HepG2 (cell line): ENCODE results near the gene MOV10L1. TPM values are rescaled to one million over a fixed set of nuclear protein-coding genes. Genes with fewer than 3 reads are reported as not detected.

Experiments used
- ATF1 ChIP-seq: IDR thresholded peaks from 2 replicates; pipeline ENCODE4 v1.6.1; 2016; ENCODE audit warnings: mild to moderate bottlenecking, control low read depth
- FOXP1 ChIP-seq, 2 experiments: fragments of 450-650 bp in 1 of 2; IDR thresholded peaks; 2 replicates each; pipeline ENCODE4 v1.6.1; 2017 to 2018; ENCODE audit warnings: antibody characterized with exemption in 1 of 2
- HIC2 ChIP-seq: sonication (generic); formaldehyde crosslinking; IDR thresholded peaks from 2 replicates; pipeline ENCODE4 v1.9.0; 2022; ENCODE audit warnings: low read depth, missing genetic modification reagents
- MIER3 ChIP-seq: IDR thresholded peaks from 2 replicates; pipeline ENCODE4 v1.6.1; 2016; ENCODE audit warnings: missing compliant biosample characterization, borderline replicate concordance
- MYC ChIP-seq: sonication (generic); formaldehyde crosslinking; IDR thresholded peaks from 2 replicates; pipeline ENCODE4 v1.9.0; 2021; ENCODE audit warnings: missing genetic modification reagents, borderline replicate concordance
- NRL ChIP-seq: sonication (generic); formaldehyde crosslinking; IDR thresholded peaks from 2 replicates; pipeline ENCODE4 v1.5.0; 2020; ENCODE audit warnings: missing genetic modification reagents, mild to moderate bottlenecking, moderate library complexity, borderline replicate concordance
- SIX4 ChIP-seq: sonication (generic); formaldehyde crosslinking; IDR thresholded peaks from 2 replicates; pipeline ENCODE4 v1.4.0; 2020; ENCODE audit warnings: missing genetic modification reagents
- SNAPC5 ChIP-seq: sonication (generic); formaldehyde crosslinking; IDR thresholded peaks from 2 replicates; pipeline ENCODE4 v1.8.1; 2023; ENCODE audit warnings: mild to moderate bottlenecking, missing genetic modification reagents, borderline replicate concordance
- ZFP36 ChIP-seq: fragments of 150-350 bp; IDR thresholded peaks from 2 replicates; pipeline ENCODE4 v1.6.1; 2018; ENCODE audit warnings: borderline replicate concordance, low read length, low read depth; ENCODE audit not compliant: partially characterized antibody
- ZNF263 ChIP-seq: sonication (generic); formaldehyde crosslinking; IDR thresholded peaks from 2 replicates; pipeline ENCODE4 v1.4.0; 2020; ENCODE audit warnings: missing genetic modification reagents
- ZNF281 ChIP-seq: sonication (generic); formaldehyde crosslinking; IDR thresholded peaks from 2 replicates; pipeline ENCODE4 v1.4.0; 2020; ENCODE audit warnings: missing genetic modification reagents, borderline replicate concordance
- ZNF296 ChIP-seq: sonication (generic); formaldehyde crosslinking; conservative IDR thresholded peaks from 2 replicates; pipeline ENCODE4 v1.5.0; 2020; ENCODE audit warnings: mild to moderate bottlenecking, missing genetic modification reagents
- ZNF30 ChIP-seq: sonication (generic); formaldehyde crosslinking; IDR thresholded peaks from 2 replicates; pipeline ENCODE4 v1.5.0; 2020; ENCODE audit warnings: mild to moderate bottlenecking, missing genetic modification reagents
- ZNF782 ChIP-seq: sonication (generic); formaldehyde crosslinking; IDR thresholded peaks from 2 replicates; pipeline ENCODE4 v1.4.0; 2020; ENCODE audit warnings: missing genetic modification reagents, mild to moderate bottlenecking, borderline replicate concordance
- ZNF788 ChIP-seq: sonication (generic); formaldehyde crosslinking; IDR thresholded peaks from 2 replicates; pipeline ENCODE4 v1.5.0; 2020; ENCODE audit warnings: mild to moderate bottlenecking, missing genetic modification reagents, borderline replicate concordance
- polyA plus RNA-seq, 8 experiments: library from polyadenylated mRNA; depleted of rRNA in 3 of 8; stranded (reverse) in 7 of 8; unstranded in 1 of 8; fragments of >200 nt; fragmentation: Illumina TruSeq in 4 of 8; extraction: Trizol in 4 of 8; gene quantifications; 2 replicates each; pipeline versions ENCODE4 v1.2.1 to v1.2.3, GENCODE V29; 2011 to 2016; ENCODE audit warnings: low read depth in 4 of 8, missing spikeins in 1 of 8, mixed read lengths in 1 of 8; ENCODE audit not compliant: insufficient read depth in 1 of 8
- total RNA-seq, 5 experiments: library from RNA; depleted of rRNA; stranded (reverse); fragments of >200 nt; fragmentation: Illumina TruSeq; extraction: Trizol; gene quantifications; 2 replicates each; pipeline ENCODE4 v1.2.3, GENCODE V29; 2016; ENCODE audit warnings: low read depth in 1 of 5
- TF ChIP-seq, protein P1 (sequence below): sonication (generic); formaldehyde crosslinking; conservative IDR thresholded peaks from 2 replicates; pipeline ENCODE4 v1.8.0; 2022; ENCODE audit warnings: low read depth, missing genetic modification reagents
- TF ChIP-seq, protein P2 (sequence below): sonication (generic); formaldehyde crosslinking; IDR thresholded peaks from 2 replicates; pipeline ENCODE4 v1.5.1; 2020; ENCODE audit warnings: mild to moderate bottlenecking, missing genetic modification reagents, moderate library complexity
- TF ChIP-seq, protein P3 (sequence below): sonication (generic); formaldehyde crosslinking; IDR thresholded peaks from 2 replicates; pipeline ENCODE4 v1.8.0; 2022; ENCODE audit warnings: missing genetic modification reagents, mild to moderate bottlenecking, inconsistent platforms, borderline replicate concordance

MOV10L1 gene
- total and polyA plus RNA-seq, 2 of the 13 experiments (the other 11 are each of a cell fraction or from before 2014, with no cell fraction given) = 0.11 to 0.12 TPM

DNA sequence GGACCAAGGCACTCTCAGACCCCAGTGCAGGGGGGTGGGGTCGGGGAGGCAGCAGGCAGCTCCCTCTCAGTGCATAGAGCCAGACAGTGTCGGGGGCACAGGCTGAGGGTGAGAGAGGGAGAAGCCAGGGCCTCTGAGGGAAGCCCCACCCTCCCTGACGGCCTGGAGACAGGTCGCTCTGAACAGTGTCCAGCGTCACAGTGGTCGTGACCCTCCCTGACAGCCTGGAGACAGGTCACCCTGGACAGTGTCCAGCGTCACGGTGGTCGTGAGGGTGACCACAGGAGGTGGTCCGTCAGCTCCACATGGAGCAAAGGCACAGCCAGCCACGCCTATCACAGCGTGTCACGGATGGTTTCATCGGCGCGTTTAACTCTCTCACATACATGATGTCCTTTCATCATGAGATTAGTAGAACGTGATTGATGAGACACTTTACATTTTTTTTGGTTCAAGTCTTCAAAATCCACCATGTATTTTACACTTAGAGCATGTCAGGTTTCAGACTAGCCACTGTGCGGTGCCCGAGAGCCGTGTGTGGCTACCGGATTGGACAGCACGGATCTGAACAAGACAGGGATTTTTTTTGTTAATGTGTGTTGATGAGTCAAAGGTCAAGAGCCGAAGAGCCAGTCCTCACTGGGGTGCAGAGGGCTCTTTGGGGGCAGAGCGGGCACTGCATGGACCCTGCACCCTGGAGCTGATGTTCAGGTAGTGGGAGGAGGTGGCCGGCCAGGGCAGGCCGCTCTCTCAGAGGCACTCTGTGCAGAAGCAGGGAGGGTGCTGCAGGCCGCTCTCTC, 56.8 kb downstream of the MOV10L1 start (continued):
- TF ChIP-seq ZNF281 (no peak; the same call in 1 of the 2 replicates), FOXP1 (IDR thresholded peaks at IDR 0.05) (no peak), FOXP1 (CRISPR knock-in tag; IDR thresholded peaks at IDR 0.05) (peak; percentile 23; the same call in 1 of the 2 replicates), ZNF30 (CRISPR knock-in tag) (no peak), HIC2 (CRISPR knock-in tag) (peak; percentile 91), MIER3 (no peak), MYC (CRISPR knock-in tag) (peak; percentile 53; the same call in 1 of the 2 replicates), SNAPC5 (CRISPR knock-in tag) (no peak), ZNF263 (peak; percentile 66; the same call in 1 of the 2 replicates), SIX4 (CRISPR knock-in tag) (no peak), ATF1 (CRISPR knock-in tag) (no peak), ZNF782 (CRISPR knock-in tag) (no peak), NRL (CRISPR knock-in tag) (no peak; the same call in 1 of the 2 replicates), ZFP36 (no peak), ZNF296 (CRISPR knock-in tag) (no peak), ZNF788 (peak; percentile 30; the same call in 1 of the 2 replicates)
- TF ChIP-seq, protein P1, sequence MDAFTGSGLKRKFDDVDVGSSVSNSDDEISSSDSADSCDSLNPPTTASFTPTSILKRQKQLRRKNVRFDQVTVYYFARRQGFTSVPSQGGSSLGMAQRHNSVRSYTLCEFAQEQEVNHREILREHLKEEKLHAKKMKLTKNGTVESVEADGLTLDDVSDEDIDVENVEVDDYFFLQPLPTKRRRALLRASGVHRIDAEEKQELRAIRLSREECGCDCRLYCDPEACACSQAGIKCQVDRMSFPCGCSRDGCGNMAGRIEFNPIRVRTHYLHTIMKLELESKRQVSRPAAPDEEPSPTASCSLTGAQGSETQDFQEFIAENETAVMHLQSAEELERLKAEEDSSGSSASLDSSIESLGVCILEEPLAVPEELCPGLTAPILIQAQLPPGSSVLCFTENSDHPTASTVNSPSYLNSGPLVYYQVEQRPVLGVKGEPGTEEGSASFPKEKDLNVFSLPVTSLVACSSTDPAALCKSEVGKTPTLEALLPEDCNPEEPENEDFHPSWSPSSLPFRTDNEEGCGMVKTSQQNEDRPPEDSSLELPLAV (CRISPR knock-in tag) = no peak
- TF ChIP-seq, protein P2, sequence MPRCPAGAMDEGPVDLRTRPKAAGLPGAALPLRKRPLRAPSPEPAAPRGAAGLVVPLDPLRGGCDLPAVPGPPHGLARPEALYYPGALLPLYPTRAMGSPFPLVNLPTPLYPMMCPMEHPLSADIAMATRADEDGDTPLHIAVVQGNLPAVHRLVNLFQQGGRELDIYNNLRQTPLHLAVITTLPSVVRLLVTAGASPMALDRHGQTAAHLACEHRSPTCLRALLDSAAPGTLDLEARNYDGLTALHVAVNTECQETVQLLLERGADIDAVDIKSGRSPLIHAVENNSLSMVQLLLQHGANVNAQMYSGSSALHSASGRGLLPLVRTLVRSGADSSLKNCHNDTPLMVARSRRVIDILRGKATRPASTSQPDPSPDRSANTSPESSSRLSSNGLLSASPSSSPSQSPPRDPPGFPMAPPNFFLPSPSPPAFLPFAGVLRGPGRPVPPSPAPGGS (CRISPR knock-in tag) = no peak
- TF ChIP-seq, protein P3, sequence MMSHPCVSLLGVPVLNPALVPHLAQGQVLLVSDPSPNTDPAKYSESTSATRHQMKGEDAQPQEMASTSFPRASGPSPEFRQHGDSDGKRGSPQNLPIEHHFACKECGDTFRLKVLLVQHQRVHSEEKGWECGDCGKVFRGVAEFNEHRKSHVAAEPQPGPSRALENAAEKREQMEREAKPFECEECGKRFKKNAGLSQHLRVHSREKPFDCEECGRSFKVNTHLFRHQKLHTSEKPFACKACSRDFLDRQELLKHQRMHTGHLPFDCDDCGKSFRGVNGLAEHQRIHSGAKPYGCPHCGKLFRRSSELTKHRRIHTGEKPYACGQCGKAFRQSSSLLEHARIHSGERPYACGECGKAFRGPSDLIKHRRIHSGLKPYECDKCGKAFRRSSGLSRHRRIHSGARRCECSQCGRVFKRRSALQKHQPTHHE (CRISPR knock-in tag) = no peak
